ENCODE results near the gene POM121C.
A peak's percentile ranks its signal among the peaks of the same experiment; 100 is the strongest.
"Not testable (repeated sequence)": the region's sequence is repeated elsewhere in the genome, so short reads cannot be mapped to it uniquely, and the experiment has no call there.

Gene POM121C

GRCh38 chr7:75485979-75486643 lies at the start of gene POM121C:
POM121C (minus strand) TSS chr7:75486299; CDS start chr7:75441496, 44,803 bp downstream.
- DNase-seq = peak; percentile 16 to 93 (median 84)

- DNase-seq = no peak
Measured at GRCh38 chr7:75534727-75535307, 48.7 kb upstream of the POM121C start.

GRCh38 chr7:75533926-75534325 lies 47.8 kb upstream of the POM121C start:
- no peak for DNase-seq

GRCh38 chr7:75532639-75533038 lies 46.5 kb upstream of the POM121C start:
- DNase-seq = no peak

GRCh38 chr7:75531359-75531821 lies 45.3 kb upstream of the POM121C start:
- DNase-seq = no peak

GRCh38 chr7:75527224-75527722 lies 41.2 kb upstream of the POM121C start:
- peak in 1 of 58 donors; percentile 38 for DNase-seq

GRCh38 chr7:75521727-75522126 lies 35.6 kb upstream of the POM121C start:
- not testable (repeated sequence) for DNase-seq

- DNase-seq = not testable (repeated sequence)
Measured at GRCh38 chr7:75518842-75519241, 32.7 kb upstream of the POM121C start.

GRCh38 chr7:75509033-75509432 lies 22.9 kb upstream of the POM121C start:
- DNase-seq = not testable (repeated sequence)

GRCh38 chr7:75492020-75492419 lies 5.9 kb upstream of the POM121C start, which contains the start of gene SPDYE5:
SPDYE5 (plus strand) TSS chr7:75492320; CDS start chr7:75494048, 1,728 bp downstream.
- not testable (repeated sequence) for DNase-seq

GRCh38 chr7:75485355-75485978 lies 632 bp downstream of the POM121C start:
- peak in 2 of 58 donors; percentile 0 to 10 for DNase-seq

GRCh38 chr7:75480313-75480712 lies 5.8 kb downstream of the POM121C start:
- not testable (repeated sequence) for DNase-seq

GRCh38 chr7:75477457-75477856 lies 8.6 kb downstream of the POM121C start:
- not testable (repeated sequence) for DNase-seq

- DNase-seq = not testable (repeated sequence)
Measured at GRCh38 chr7:75470166-75470565, 15.9 kb downstream of the POM121C start.

GRCh38 chr7:75460541-75460940 lies 25.6 kb downstream of the POM121C start:
- DNase-seq = not testable (repeated sequence)

- DNase-seq = not testable (repeated sequence)
Measured at GRCh38 chr7:75458034-75458433, 28.1 kb downstream of the POM121C start.

- not testable (repeated sequence) for DNase-seq
Measured at GRCh38 chr7:75456403-75456802, 29.7 kb downstream of the POM121C start.

- not testable (repeated sequence) for DNase-seq
Measured at GRCh38 chr7:75452494-75452955, 33.6 kb downstream of the POM121C start.

- DNase-seq = not testable (repeated sequence)
Measured at GRCh38 chr7:75449946-75450345, 36.2 kb downstream of the POM121C start.

- DNase-seq = peak in 24 of 58 donors; percentile 3 to 52 (median 15)
Measured at GRCh38 chr7:75442465-75443111, 43.5 kb downstream of the POM121C start.

- not testable (repeated sequence) for DNase-seq
Measured at GRCh38 chr7:75442101-75442464, 44.0 kb downstream of the POM121C start.

Measured in anterior cingulate cortex (tissue), 58 donors.